ENCODE results near the gene USP12. TPM values are rescaled to one million over a fixed set of nuclear protein-coding genes. Genes with fewer than 3 reads are reported as not detected.

USP12 gene
- total RNA-seq, 4 donors from 2014 or later, result 3.9 to 31.7 (median 13.6) TPM

DNA sequence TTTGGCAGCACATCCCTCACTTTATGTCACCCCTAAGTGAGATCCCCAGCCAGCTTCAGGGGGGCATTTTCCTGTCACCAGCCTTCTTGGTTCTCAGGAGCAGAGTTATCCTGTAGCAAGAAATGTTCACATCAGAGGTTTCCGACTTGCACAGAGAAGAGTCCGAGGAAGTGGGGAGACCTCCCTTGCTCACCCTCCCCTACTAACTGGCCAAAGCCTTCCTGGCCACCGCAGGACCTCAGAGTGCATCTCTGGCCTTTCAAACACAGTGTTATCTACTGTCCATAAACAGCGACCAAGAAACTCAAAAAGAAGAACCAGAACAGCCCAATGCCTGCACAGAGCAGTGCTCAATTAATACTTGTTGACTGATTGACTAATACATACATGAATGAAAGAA is 134.4 kb downstream of the USP12 start:
- intact Hi-C loops (cut with DNase I), result no loop called here
- H3K9me3 ChIP-seq, result no peaks in the 10 kb centered on the region
- H3K36me3 ChIP-seq, result no peaks in the 10 kb centered on the region
- no peak for TF ChIP-seq POLR2A (IDR thresholded peaks at IDR 0.05)
- TF ChIP-seq, protein P1, sequence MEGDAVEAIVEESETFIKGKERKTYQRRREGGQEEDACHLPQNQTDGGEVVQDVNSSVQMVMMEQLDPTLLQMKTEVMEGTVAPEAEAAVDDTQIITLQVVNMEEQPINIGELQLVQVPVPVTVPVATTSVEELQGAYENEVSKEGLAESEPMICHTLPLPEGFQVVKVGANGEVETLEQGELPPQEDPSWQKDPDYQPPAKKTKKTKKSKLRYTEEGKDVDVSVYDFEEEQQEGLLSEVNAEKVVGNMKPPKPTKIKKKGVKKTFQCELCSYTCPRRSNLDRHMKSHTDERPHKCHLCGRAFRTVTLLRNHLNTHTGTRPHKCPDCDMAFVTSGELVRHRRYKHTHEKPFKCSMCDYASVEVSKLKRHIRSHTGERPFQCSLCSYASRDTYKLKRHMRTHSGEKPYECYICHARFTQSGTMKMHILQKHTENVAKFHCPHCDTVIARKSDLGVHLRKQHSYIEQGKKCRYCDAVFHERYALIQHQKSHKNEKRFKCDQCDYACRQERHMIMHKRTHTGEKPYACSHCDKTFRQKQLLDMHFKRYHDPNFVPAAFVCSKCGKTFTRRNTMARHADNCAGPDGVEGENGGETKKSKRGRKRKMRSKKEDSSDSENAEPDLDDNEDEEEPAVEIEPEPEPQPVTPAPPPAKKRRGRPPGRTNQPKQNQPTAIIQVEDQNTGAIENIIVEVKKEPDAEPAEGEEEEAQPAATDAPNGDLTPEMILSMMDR (IDR thresholded peaks at IDR 0.05), result no peak
- peaks cover 0 to 36% (median 12%) of the 10 kb centered on the region in 3 donors for H3K4me1 ChIP-seq
- no peak for DNase-seq
- WGBS, 2 donors, result 71 to 83% methylated on average over 4 of the region's 4 CpGs
- no peak overlapping the region for H3K4me3 ChIP-seq
- peak overlapping the region in 3 of 4 donors; percentile 41 to 65 (median 55) for H3K27ac ChIP-seq
- peaks cover 0 to 22% (median 0%) of the 10 kb centered on the region in 4 donors for H3K27me3 ChIP-seq

DNA sequence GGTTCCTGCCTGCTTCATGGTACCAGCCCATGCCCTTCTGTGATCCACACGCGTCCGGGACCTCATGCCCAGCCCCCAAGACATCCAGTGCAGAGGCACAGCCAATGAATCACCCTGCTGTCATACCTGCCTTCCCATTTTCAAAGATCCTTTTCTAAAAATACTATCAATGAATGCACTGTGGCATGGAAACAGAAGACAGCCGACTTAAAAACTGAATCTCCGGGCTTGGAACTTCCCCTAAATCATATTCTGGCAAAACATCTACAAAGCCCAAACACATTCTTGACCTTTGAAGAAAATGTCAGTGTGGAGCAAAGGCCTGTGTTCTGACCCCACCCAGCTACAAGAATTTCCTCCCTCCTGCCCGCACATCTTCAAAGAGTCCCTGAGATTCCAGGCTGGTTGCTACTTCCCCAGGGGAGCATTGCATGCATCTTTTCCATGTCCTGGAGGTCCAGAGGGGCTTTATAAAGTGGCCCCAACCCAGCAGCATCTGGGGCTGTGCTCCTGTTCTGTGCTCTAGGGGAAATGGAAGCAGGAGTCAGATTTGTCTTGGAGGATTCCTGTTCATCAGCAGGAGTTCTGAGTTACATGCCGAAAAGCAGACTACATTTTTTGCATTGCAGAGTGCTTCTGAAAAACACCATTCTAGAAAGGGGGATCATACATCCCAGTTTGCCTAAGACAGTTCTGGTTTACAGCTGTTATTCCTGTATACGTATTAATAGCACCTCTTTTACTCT is 135.2 kb downstream of the USP12 start:
- peaks cover 0 to 36% (median 12%) of the 10 kb centered on the region in 3 donors for H3K4me1 ChIP-seq
- H3K27me3 ChIP-seq, result peaks cover 0 to 22% (median 0%) of the 10 kb centered on the region in 4 donors
- 41 to 59% methylated on average over 6 to 8 of the region's 8 CpGs for WGBS, 2 donors
- H3K4me3 ChIP-seq, result no peak overlapping the region
- H3K36me3 ChIP-seq, result no peaks in the 10 kb centered on the region
- TF ChIP-seq, protein P1 (IDR thresholded peaks at IDR 0.05), result no peak
- no peak for TF ChIP-seq POLR2A (IDR thresholded peaks at IDR 0.05)
- H3K9me3 ChIP-seq, result no peaks in the 10 kb centered on the region
- DNase-seq, result no peak
- intact Hi-C loops (cut with DNase I), result no loop called here
- H3K27ac ChIP-seq, result peak overlapping the region in 3 of 4 donors; percentile 41 to 65 (median 55)

DNA sequence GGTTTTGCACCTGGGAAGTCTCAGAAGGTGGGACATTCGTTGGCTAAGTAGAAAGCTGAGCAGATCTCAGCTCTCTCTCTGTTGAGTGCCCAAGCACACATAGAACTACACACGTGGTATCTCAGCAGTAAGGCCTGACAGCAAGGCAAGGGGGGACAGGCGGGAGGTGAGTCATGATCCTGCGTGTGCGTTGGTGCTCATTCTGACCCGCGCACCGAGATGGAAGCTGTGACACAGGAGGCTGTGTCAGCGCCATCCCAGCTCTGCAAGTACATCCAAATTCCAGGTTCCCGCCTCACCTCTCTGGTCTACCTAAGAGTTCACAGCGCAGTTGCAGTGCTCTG is 135.7 kb downstream of the USP12 start:
- TF ChIP-seq, protein P1 (IDR thresholded peaks at IDR 0.05), result no peak
- no peak for TF ChIP-seq POLR2A (IDR thresholded peaks at IDR 0.05)
- Histone ChIP-seq H3K4me1 (peaks cover 0 to 36% (median 12%) of the 10 kb centered on the region in 3 donors), H3K9me3 (no peaks in the 10 kb centered on the region), H3K36me3 (no peaks in the 10 kb centered on the region), H3K4me3 (no peak overlapping the region), H3K27ac (peak overlapping the region in 2 of 4 donors; percentile 55 to 65), H3K27me3 (peaks cover 0 to 22% (median 0%) of the 10 kb centered on the region in 4 donors)
- no peak for DNase-seq
- WGBS, 2 donors, result 85 to 90% methylated on average over 4 to 9 of the region's 11 CpGs
- intact Hi-C loops (cut with DNase I), result no loop called here

DNA sequence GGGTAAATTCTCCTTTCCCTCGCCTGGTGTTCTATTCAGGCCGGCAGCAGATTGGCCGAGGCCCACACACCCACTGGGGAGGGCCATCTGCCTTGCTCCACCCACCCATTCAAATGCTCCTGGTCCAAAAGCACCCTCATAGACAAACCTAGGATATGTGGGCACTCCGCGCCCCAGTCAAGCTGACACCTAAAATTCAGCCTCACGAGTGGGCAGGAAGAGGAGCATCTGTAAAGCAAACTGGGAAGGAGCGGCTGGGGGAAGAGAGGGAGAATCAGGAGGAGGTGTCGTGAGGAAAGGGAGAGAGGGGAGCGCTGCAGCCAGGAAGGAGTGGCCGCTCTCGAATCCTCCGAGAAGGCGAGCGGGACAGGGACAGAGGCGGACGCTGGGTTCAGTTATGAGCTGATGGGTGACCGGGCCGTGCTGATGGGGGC is 136.9 kb downstream of the USP12 start:
- TF ChIP-seq POLR2A (IDR thresholded peaks at IDR 0.05), result no peak
- TF ChIP-seq, protein P1 (IDR thresholded peaks at IDR 0.05), result no peak
- H3K4me1 ChIP-seq, result peaks cover 0 to 36% (median 12%) of the 10 kb centered on the region in 3 donors
- no peaks in the 10 kb centered on the region for H3K9me3 ChIP-seq
- peaks cover 0 to 22% (median 0%) of the 10 kb centered on the region in 4 donors for H3K27me3 ChIP-seq
- no peak for DNase-seq
- WGBS, 2 donors, result 61 to 62% methylated on average over 15 to 18 of the region's 18 CpGs
- peak overlapping the region in 2 of 4 donors; percentile 4 to 34 for H3K4me3 ChIP-seq
- H3K36me3 ChIP-seq, result no peaks in the 10 kb centered on the region
- intact Hi-C loops (cut with DNase I), result no loop called here
- H3K27ac ChIP-seq, result peak overlapping the region in 1 of 4 donors; percentile 13

DNA sequence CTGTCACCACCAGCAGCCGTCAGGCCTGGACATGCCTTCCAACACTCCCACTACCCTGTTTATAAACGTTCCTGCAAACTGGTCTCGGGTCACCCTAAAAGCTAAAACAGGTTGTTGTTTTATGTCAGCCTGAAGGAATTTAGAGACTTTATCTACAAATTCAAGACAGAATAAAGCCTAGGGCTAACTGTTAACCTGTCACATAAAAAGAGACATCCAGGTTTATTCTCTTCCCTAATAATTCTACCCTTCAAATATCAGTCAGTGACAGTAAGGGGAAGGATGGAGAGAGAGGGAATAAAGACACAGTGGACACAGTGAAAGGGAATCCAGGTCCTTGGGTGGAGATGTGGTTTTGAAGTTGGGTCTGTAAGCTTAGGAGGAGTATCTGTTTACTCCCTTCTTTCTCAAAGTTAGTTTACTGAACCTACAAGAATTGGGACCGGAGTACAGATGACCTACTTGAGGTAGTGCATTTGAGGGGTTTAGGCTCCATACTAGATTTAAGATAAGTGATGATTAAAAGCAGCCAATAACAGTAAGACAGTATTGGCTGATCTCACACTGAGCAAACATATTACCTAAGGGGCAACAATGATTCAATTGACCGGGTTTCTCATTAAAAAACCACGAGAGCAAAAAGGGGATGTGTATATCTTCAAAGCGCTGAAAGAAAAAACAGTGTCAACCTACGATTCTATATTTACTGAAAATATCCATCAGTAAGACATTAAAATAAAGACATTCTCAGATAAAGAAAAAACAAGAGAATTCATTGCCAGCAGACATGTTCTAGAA is 142.7 kb downstream of the USP12 start:
- Histone ChIP-seq H3K36me3 (no peaks in the 10 kb centered on the region), H3K27me3 (no peaks in the 10 kb centered on the region), H3K9me3 (no peaks in the 10 kb centered on the region), H3K4me3 (no peak overlapping the region), H3K27ac (no peak overlapping the region), H3K4me1 (no peaks in the 10 kb centered on the region)
- no peak for DNase-seq
- TF ChIP-seq, protein P1 (IDR thresholded peaks at IDR 0.05), result no peak
- TF ChIP-seq POLR2A (IDR thresholded peaks at IDR 0.05), result no peak
- intact Hi-C loops (cut with DNase I), result no loop called here
- WGBS, 2 donors, result 52 to 59% methylated on average over 8 of the region's 8 CpGs

All from esophagus squamous epithelium (tissue), 5 donors.